A673 (cell line): ENCODE measurements around the gene ZBTB16.

Experiments
- CTCF ChIP-seq: fragments of 300-800, 200-600 bp; sonication (generic); conservative IDR thresholded peaks from 2 replicates; pipeline ENCODE4 v1.5.1; 2017; ENCODE audit warnings: low read depth, mild to moderate bottlenecking, antibody characterized with exemption, low read length, moderate library complexity, mixed read lengths
- EZH2 ChIP-seq: fragments of 200-600 bp; sonication (generic); IDR thresholded peaks from 2 replicates; pipeline ENCODE4 v1.6.1; 2017; ENCODE audit warnings: borderline replicate concordance, low read depth, mild to moderate bottlenecking, mixed read lengths, antibody characterized with exemption, low read length; ENCODE audit not compliant: poor library complexity, severe bottlenecking

- no peak for TF ChIP-seq CTCF
- TF ChIP-seq EZH2, result no peak
Observed at GRCh38 chr11:114027391-114027790, 32.1 kb upstream of the ZBTB16 start.
